GM12878 (cell line): ENCODE data around the gene C16orf92. TPM values are rescaled to one million over a fixed set of nuclear protein-coding genes. Genes with fewer than 3 reads are reported as not detected.

Experiments used
- ATAC-seq: fragments of 200-7000 bp; cut with Tn5 transposase; 3 replicates; pipeline ENCODE4 v1.9.1; 2020; ENCODE audit warnings: mild to moderate bottlenecking, moderate library complexity
- BruUV-seq: library from RNA; stranded (reverse); fragments of 400-500 nt; replicated peaks from 2 replicates; lab custom pipeline; 2021; lab: Mats Ljungman, UMichigan
- CTCF ChIA-PET: fragments of 300-600 bp; sonication (Branson Sonifier 250); formaldehyde crosslinking; extraction: SDS; loops from one replicate; lab custom pipeline; 2021; ENCODE audit warnings: inconsistent platforms; lab: Yijun Ruan, JAX
- POLR2A ChIA-PET: fragments of 350-600 bp; formaldehyde crosslinking; extraction: SDS; loops from one replicate; lab custom pipeline; 2021; ENCODE audit warnings: inconsistent platforms; lab: Charles Lee
- RAD21 ChIA-PET: fragments of 300-600 bp; sonication (Branson Sonifier 250); formaldehyde crosslinking; loops from one replicate; lab custom pipeline; 2023; ENCODE audit warnings: antibody characterized with exemption; ENCODE audit not compliant: unreplicated experiment; lab: Charles Lee
- SMC1A ChIA-PET: fragments of 300-600 bp; sonication (Branson Sonifier 250); formaldehyde crosslinking; loops from one replicate; lab custom pipeline; 2023; ENCODE audit not compliant: unreplicated experiment, uncharacterized antibody; lab: Charles Lee
- DNase-seq: peaks from one replicate; pipeline ENCODE4 v3.0.0-alpha.2; 2011; ENCODE audit warnings: low read depth, low spot score
- FAIRE-seq: peaks from 3 replicates; lab custom pipeline; 2011; peaks lifted over from hg19 to GRCh38; lab: Jason Lieb, UNC
- H2AFZ ChIP-seq: 2 replicates; pipeline ENCODE4 v1.6.0; 2011; ENCODE audit warnings: low read depth, low read length, control low read depth; ENCODE audit not compliant: control insufficient read depth
- H3K27ac ChIP-seq: 2 replicates; pipeline ENCODE4 v1.5.1; 2011; ENCODE audit warnings: control low read depth; ENCODE audit not compliant: control insufficient read depth, insufficient read depth
- H3K27me3 ChIP-seq, 2 experiments: replicated peaks in 1 of 2; 2 replicates each; pipeline versions ENCODE4 v1.6.0 to v1.6.1; 2011; ENCODE audit warnings: low read length in 1 of 2; ENCODE audit not compliant: control insufficient read depth in 2 of 2, insufficient read depth in 2 of 2
- H3K36me3 ChIP-seq, 2 experiments: 2 replicates each; pipeline ENCODE4 v1.5.1; 2011; ENCODE audit warnings: low read length in 1 of 2; ENCODE audit not compliant: control insufficient read depth in 2 of 2, insufficient read depth in 2 of 2
- H3K4me1 ChIP-seq: 2 replicates; pipeline ENCODE4 v1.6.1; 2011; ENCODE audit warnings: mild to moderate bottlenecking, low read length, moderate library complexity, mixed read lengths; ENCODE audit not compliant: control insufficient read depth, insufficient read depth
- H3K4me2 ChIP-seq: 2 replicates; pipeline ENCODE4 v1.6.0; 2011; ENCODE audit warnings: control low read depth; ENCODE audit not compliant: control insufficient read depth, insufficient read depth
- H3K4me3 ChIP-seq: fragments of 200-600 bp; sonication (generic); 2 replicates; pipeline ENCODE4 v1.5.1; 2016
- H3K79me2 ChIP-seq: 2 replicates; pipeline ENCODE4 v1.6.0; 2011; ENCODE audit warnings: low read length; ENCODE audit not compliant: control insufficient read depth, insufficient read depth
- H3K9ac ChIP-seq: 2 replicates; pipeline ENCODE4 v1.8.0; 2011; ENCODE audit warnings: low read length, control low read depth, mixed read lengths; ENCODE audit not compliant: control insufficient read depth, insufficient read depth
- H3K9me3 ChIP-seq: replicated peaks from 3 replicates; pipeline ENCODE4 v1.5.1; 2011; ENCODE audit warnings: mild to moderate bottlenecking, low read length; ENCODE audit not compliant: control insufficient read depth, insufficient read depth
- H4K20me1 ChIP-seq: 2 replicates; pipeline ENCODE4 v1.6.0; 2011; ENCODE audit not compliant: control insufficient read depth, insufficient read depth
- ASH2L ChIP-seq: fragments of 300-600, 200-600 bp; sonication (generic); IDR thresholded peaks from 2 replicates; pipeline ENCODE4 v1.6.1; 2017; ENCODE audit warnings: low read depth, mild to moderate bottlenecking, borderline replicate concordance
- ATF3 ChIP-seq: IDR thresholded peaks from 2 replicates; pipeline ENCODE4 v1.6.1; 2011; ENCODE audit warnings: low read depth, mild to moderate bottlenecking, low read length, moderate library complexity, borderline replicate concordance; ENCODE audit errors: extremely low read depth
- CBFB ChIP-seq: IDR thresholded peaks from 2 replicates; pipeline ENCODE4 v1.6.1; 2016; ENCODE audit warnings: antibody characterized with exemption, low read depth
- CBX3 ChIP-seq: fragments of 200-600 bp; sonication (generic); IDR thresholded peaks from 2 replicates; pipeline ENCODE4 v1.6.1; 2016; ENCODE audit warnings: low read depth, borderline replicate concordance
- E4F1 ChIP-seq: fragments of 450-650 bp; IDR thresholded peaks from 2 replicates; pipeline ENCODE4 v1.6.1; 2018; ENCODE audit warnings: borderline replicate concordance, mild to moderate bottlenecking; ENCODE audit not compliant: partially characterized antibody
- EGR1 ChIP-seq, 2 experiments: IDR thresholded peaks; 1 replicate in 1 of 2; 2 replicates in 1 of 2; pipeline ENCODE4 v1.6.1; 2011 to 2012; ENCODE audit warnings: low read depth in 2 of 2, low read length in 2 of 2, borderline replicate concordance in 1 of 2, mild to moderate bottlenecking in 1 of 2, moderate library complexity in 1 of 2
- EP300 ChIP-seq, 2 experiments: fragments of 150-350 bp in 1 of 2; IDR thresholded peaks; 2 replicates each; pipeline ENCODE4 v1.6.1; 2011 to 2012; ENCODE audit warnings: low read depth in 2 of 2, low read length in 2 of 2, borderline replicate concordance in 1 of 2, improper control_type of control experiment in 1 of 2, inconsistent platforms in 1 of 2; ENCODE audit not compliant: control insufficient read depth in 1 of 2
- HSF1 ChIP-seq: fragments of 150-350 bp; IDR thresholded peaks from 2 replicates; pipeline ENCODE4 v1.6.1; 2014; ENCODE audit warnings: mild to moderate bottlenecking, low read depth, low read length
- MEF2B ChIP-seq: fragments of 450-650 bp; IDR thresholded peaks from 2 replicates; pipeline ENCODE4 v1.6.1; 2018; ENCODE audit warnings: mild to moderate bottlenecking, moderate library complexity; ENCODE audit not compliant: partially characterized antibody, poor library complexity, severe bottlenecking
- MXI1 ChIP-seq: fragments of 150-350 bp; IDR thresholded peaks from 2 replicates; pipeline ENCODE4 v1.6.1; 2011; ENCODE audit warnings: low read depth, mild to moderate bottlenecking, inconsistent platforms, low read length, improper control_type of control experiment
- POLR2A ChIP-seq: IDR thresholded peaks from 2 replicates; pipeline ENCODE4 v1.6.1; 2011; ENCODE audit warnings: low read depth, mild to moderate bottlenecking, low read length
- POLR2AphosphoS5 ChIP-seq: IDR thresholded peaks from 2 replicates; pipeline ENCODE4 v1.6.1; 2011; ENCODE audit warnings: mild to moderate bottlenecking, low read length, inconsistent platforms
- SIX5 ChIP-seq: IDR thresholded peaks from 2 replicates; pipeline ENCODE4 v1.6.1; 2011; ENCODE audit warnings: mild to moderate bottlenecking, low read depth, low read length, moderate library complexity; ENCODE audit not compliant: severe bottlenecking
- SMARCA5 ChIP-seq: fragments of 450-650 bp; IDR thresholded peaks from 2 replicates; pipeline ENCODE4 v1.6.1; 2017; ENCODE audit warnings: mild to moderate bottlenecking
- YY1 ChIP-seq: IDR thresholded peaks from 2 replicates; pipeline ENCODE4 v1.6.1; 2011; ENCODE audit warnings: low read depth, mild to moderate bottlenecking, low read length
- ZNF384 ChIP-seq: IDR thresholded peaks from 2 replicates; pipeline ENCODE4 v1.6.1; 2012; ENCODE audit warnings: low read depth, mild to moderate bottlenecking, low read length, improper control_type of control experiment, borderline replicate concordance
- WGBS: methylation state at CpG from one replicate; pipeline ENCODE4 v1.1.6; 2016; ENCODE audit warnings: low lambda C conversion rate; ENCODE audit not compliant: insufficient replicate concordance, insufficient coverage; ENCODE audit errors: missing lambda C conversion rate; 5-methylcytosine and 5-hydroxymethylcytosine counted together
- in situ Hi-C: fragments of 300-500 bp; cut with MboI; formaldehyde crosslinking; loops from 9 replicates; pipeline ENCODE4 v1.14.3; 2018; ENCODE audit warnings: mixed read lengths
- intact Hi-C: fragments of 100-400 bp; cut with micrococcal nuclease; formaldehyde crosslinking; loops from one replicate; pipeline ENCODE4 v1.14.2; 2022; ENCODE audit not compliant: unreplicated experiment
- polyA plus RNA-seq, 11 experiments: library from polyadenylated mRNA; depleted of rRNA in 4 of 11; unstranded in 6 of 11; stranded (reverse) in 5 of 11; fragments of >200 nt; fragmentation: Nextera tagmentation in 4 of 11; fragmentation: Illumina TruSeq in 1 of 11; extraction: Ambion mirVana in 4 of 11; extraction: Trizol in 1 of 11; gene quantifications; 1 replicate in 1 of 11; 2 replicates in 10 of 11; pipeline versions ENCODE4 v1.2.1 to v1.2.3, GENCODE V29; 2011 to 2016; ENCODE audit warnings: inconsistent platforms in 2 of 11, missing spikeins in 2 of 11, low read depth in 1 of 11
- total RNA-seq, 4 experiments: library from RNA; depleted of rRNA in 3 of 4; stranded (reverse); fragments of >200 nt in 3 of 4; fragmentation: Illumina TruSeq in 1 of 4; extraction: Trizol in 1 of 4; gene quantifications; 2 replicates each; pipeline versions ENCODE4 v1.2.1 to v1.2.3, GENCODE V29; 2013 to 2021

C16orf92 gene
- total and polyA plus RNA-seq, 10 of the 15 experiments (the other 5 are each of a cell fraction or from before 2014, with no cell fraction given) = not detected

- FAIRE-seq (no peak), DNase-seq (no peak), ATAC-seq (no peak)
- no peaks in the 10 kb centered on the region for H3K27me3 ChIP-seq
- peak overlapping the region; percentile 66 for H3K4me2 ChIP-seq
- peaks cover 68% of the 10 kb centered on the region for H3K79me2 ChIP-seq
- no peak overlapping the region for H2AFZ ChIP-seq
- no TSS peak for BruUV-seq
- in situ Hi-C loops (no loop called here), intact Hi-C loops (no loop called here)
- H3K36me3 ChIP-seq = peaks cover 30 to 32% of the 10 kb centered on the region in 2 experiments
- peaks cover 24% of the 10 kb centered on the region for H4K20me1 ChIP-seq
- TF ChIP-seq ZNF384 = no peak
- TF ChIP-seq CBX3 = no peak
- no peak for TF ChIP-seq POLR2A
- TF ChIP-seq POLR2AphosphoS5 = no peak
- TF ChIP-seq MXI1 = no peak
- TF ChIP-seq ATF3 = no peak
- no peak for TF ChIP-seq EP300 (IDR thresholded peaks at IDR 0.05; ENCODE audit: borderline replicate concordance in 1 of 2, control insufficient read depth in 1 of 2, low read depth in 2 of 2, low read length in 2 of 2)
- TF ChIP-seq YY1 = no peak
- TF ChIP-seq SIX5 = no peak
- TF ChIP-seq ASH2L = no peak
- TF ChIP-seq MEF2B = no peak
- TF ChIP-seq CBFB = no peak
- TF ChIP-seq E4F1 = no peak
- TF ChIP-seq SMARCA5 = no peak
- no peak for TF ChIP-seq HSF1
- no peak for TF ChIP-seq EGR1 (IDR thresholded peaks at IDR 0.05; ENCODE audit: borderline replicate concordance in 1 of 2, low read depth in 2 of 2, low read length in 2 of 2)
- no peaks in the 10 kb centered on the region for H3K9me3 ChIP-seq
- H3K4me1 ChIP-seq = peaks cover 27% of the 10 kb centered on the region
- H3K4me3 ChIP-seq = peak overlapping the region; percentile 49; the same call in 1 of the 2 replicates
- ChIA-PET CTCF (interaction anchor here (6.1 to 8.5 kb wide), 2 partner anchors 14 to 24 kb away, joined by 51 to 77 read pairs; partner anchors contain the start of gene TBX6), RAD21 (no interaction called here), SMC1A (no interaction called here), POLR2A (interaction anchor here (0.6 to 1.2 kb wide), 3 partner anchors 13 to 566 kb away, joined by 3 to 4 read pairs (median 3); no protein-coding TSS in a partner anchor)
- peak overlapping the region; percentile 93; the same call in 1 of the 2 replicates for H3K9ac ChIP-seq
- H3K27ac ChIP-seq = no peak overlapping the region
- WGBS = 88% methylated on average over 9 of the region's 9 CpGs
Measured at GRCh38 chr16:30068333-30068732, 45.3 kb downstream of the C16orf92 start.
